Astrocyte (in vitro differentiated cells and primary cell): Measurements from ENCODE around the gene SEC22C. TPM values are rescaled to one million over a fixed set of nuclear protein-coding genes. Genes with fewer than 3 reads are reported as not detected.

Source experiments
- DNase-seq: peaks from one replicate; pipeline ENCODE4 v3.0.0-alpha.2; 2010; ENCODE audit warnings: low read depth
- FAIRE-seq: peaks from 2 replicates; lab custom pipeline; 2011; peaks lifted over from hg19 to GRCh38; lab: Jason Lieb, UNC
- H2AFZ ChIP-seq: 2 replicates; pipeline ENCODE4 v1.6.0; 2012; ENCODE audit warnings: low read depth, low read length, inconsistent platforms
- H3K27ac ChIP-seq: 2 replicates; pipeline ENCODE4 v1.5.1; 2011; ENCODE audit warnings: low read depth, low read length, inconsistent platforms
- H3K27me3 ChIP-seq: 2 replicates; pipeline ENCODE4 v1.6.0; 2011; ENCODE audit warnings: low read length, inconsistent platforms; ENCODE audit not compliant: insufficient read depth
- H3K36me3 ChIP-seq: 2 replicates; pipeline ENCODE4 v1.5.1; 2011; ENCODE audit warnings: low read length, inconsistent platforms; ENCODE audit not compliant: insufficient read depth
- H3K4me1 ChIP-seq: 2 replicates; pipeline ENCODE4 v1.5.1; 2011; ENCODE audit warnings: low read length, inconsistent platforms; ENCODE audit not compliant: insufficient read depth
- H3K4me2 ChIP-seq: 2 replicates; pipeline ENCODE4 v1.6.0; 2012; ENCODE audit warnings: low read length, inconsistent platforms
- H3K4me3 ChIP-seq: 2 replicates; pipeline ENCODE4 v1.5.1; 2011; ENCODE audit warnings: low read depth, mild to moderate bottlenecking, low read length, inconsistent platforms; ENCODE audit not compliant: insufficient read depth
- H3K79me2 ChIP-seq: 2 replicates; pipeline ENCODE4 v1.6.0; 2012; ENCODE audit warnings: mild to moderate bottlenecking, low read length, inconsistent platforms; ENCODE audit not compliant: insufficient read depth
- H3K9ac ChIP-seq: 2 replicates; pipeline ENCODE4 v1.6.0; 2012; ENCODE audit warnings: mild to moderate bottlenecking, low read length, inconsistent platforms
- H3K9me3 ChIP-seq: 2 replicates; pipeline ENCODE4 v1.5.1; 2012; ENCODE audit warnings: low read depth, mild to moderate bottlenecking, low read length, inconsistent platforms; ENCODE audit not compliant: insufficient read depth
- H4K20me1 ChIP-seq: 2 replicates; pipeline ENCODE4 v1.6.0; 2012; ENCODE audit warnings: low read length, inconsistent platforms; ENCODE audit not compliant: insufficient read depth
- H3K27ac Mint-ChIP-seq: one replicate; pipeline ENCODE4 v1.8.0; 2021; ENCODE audit warnings: mild to moderate bottlenecking, mixed read lengths; ENCODE audit not compliant: unreplicated experiment
- H3K27me3 Mint-ChIP-seq: one replicate; pipeline ENCODE4 v1.8.0; 2021; ENCODE audit warnings: low read depth, mixed read lengths; ENCODE audit not compliant: unreplicated experiment
- H3K36me3 Mint-ChIP-seq: one replicate; pipeline ENCODE4 v1.8.0; 2021; ENCODE audit warnings: low read depth, mixed read lengths; ENCODE audit not compliant: unreplicated experiment
- H3K4me1 Mint-ChIP-seq: one replicate; pipeline ENCODE4 v1.8.0; 2021; ENCODE audit warnings: low read depth, mixed read lengths; ENCODE audit not compliant: unreplicated experiment
- H3K4me3 Mint-ChIP-seq: one replicate; pipeline ENCODE4 v1.8.0; 2021; ENCODE audit warnings: mild to moderate bottlenecking, moderate library complexity, mixed read lengths; ENCODE audit not compliant: unreplicated experiment
- H3K9me3 Mint-ChIP-seq: one replicate; pipeline ENCODE4 v1.8.0; 2021; ENCODE audit warnings: mild to moderate bottlenecking, mixed read lengths; ENCODE audit not compliant: unreplicated experiment
- EZH2 ChIP-seq: IDR thresholded peaks from 2 replicates; pipeline ENCODE4 v1.6.1; 2012; ENCODE audit warnings: mild to moderate bottlenecking, low read length, inconsistent platforms; ENCODE audit not compliant: insufficient read depth
- total RNA-seq: library from RNA; stranded (reverse); gene quantifications from 2 replicates; pipeline ENCODE4 v1.2.1, GENCODE V29; 2021
- TF ChIP-seq, protein P1 (sequence below): IDR thresholded peaks from 2 replicates; pipeline ENCODE4 v1.5.1; 2011; ENCODE audit warnings: low read depth, mild to moderate bottlenecking, inconsistent platforms, low read length, moderate library complexity; ENCODE audit not compliant: insufficient read depth

SEC22C gene
- total RNA-seq, 1 donor from 2014 or later = 37.4 TPM

DNA sequence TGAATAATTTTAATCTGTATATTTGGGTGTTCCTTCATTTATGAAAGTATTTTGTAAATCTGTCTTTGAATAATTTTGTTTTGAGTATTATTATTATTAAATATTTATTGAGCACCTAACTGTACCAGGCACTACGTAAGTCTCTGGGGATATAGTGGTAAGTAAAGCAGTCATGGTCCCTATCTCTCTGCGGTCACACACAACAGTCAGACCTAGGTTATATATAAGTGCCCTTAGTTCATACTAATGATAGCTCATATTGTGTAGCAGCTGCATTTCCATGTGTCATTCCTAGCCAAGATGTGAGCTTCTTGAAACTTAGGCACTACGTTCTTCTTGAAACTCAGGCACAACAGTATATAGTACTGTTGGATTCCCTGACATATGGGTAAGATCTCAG is 31.2 kb upstream of the SEC22C start:
- Histone ChIP-seq H2AFZ (no peak overlapping the region), H4K20me1 (peaks cover 76% of the 10 kb centered on the region), H3K36me3 (no peaks in the 10 kb centered on the region), H3K9ac (no peak overlapping the region), H3K27ac (no peak overlapping the region), H3K9me3 (no peaks in the 10 kb centered on the region), H3K4me2 (no peak overlapping the region), H3K4me3 (no peak overlapping the region), H3K79me2 (peaks cover 97% of the 10 kb centered on the region), H3K27me3 (no peaks in the 10 kb centered on the region), H3K4me1 (no peaks in the 10 kb centered on the region)
- no peak for FAIRE-seq
- no peak for DNase-seq
- H3K27me3 Mint-ChIP-seq = no peaks in the 10 kb centered on the region
- H3K4me3 Mint-ChIP-seq = no peak overlapping the region
- peaks cover 7% of the 10 kb centered on the region for H3K4me1 Mint-ChIP-seq
- H3K27ac Mint-ChIP-seq = no peak overlapping the region
- H3K9me3 Mint-ChIP-seq = no peaks in the 10 kb centered on the region
- TF ChIP-seq EZH2 = no peak
- TF ChIP-seq, protein P1, sequence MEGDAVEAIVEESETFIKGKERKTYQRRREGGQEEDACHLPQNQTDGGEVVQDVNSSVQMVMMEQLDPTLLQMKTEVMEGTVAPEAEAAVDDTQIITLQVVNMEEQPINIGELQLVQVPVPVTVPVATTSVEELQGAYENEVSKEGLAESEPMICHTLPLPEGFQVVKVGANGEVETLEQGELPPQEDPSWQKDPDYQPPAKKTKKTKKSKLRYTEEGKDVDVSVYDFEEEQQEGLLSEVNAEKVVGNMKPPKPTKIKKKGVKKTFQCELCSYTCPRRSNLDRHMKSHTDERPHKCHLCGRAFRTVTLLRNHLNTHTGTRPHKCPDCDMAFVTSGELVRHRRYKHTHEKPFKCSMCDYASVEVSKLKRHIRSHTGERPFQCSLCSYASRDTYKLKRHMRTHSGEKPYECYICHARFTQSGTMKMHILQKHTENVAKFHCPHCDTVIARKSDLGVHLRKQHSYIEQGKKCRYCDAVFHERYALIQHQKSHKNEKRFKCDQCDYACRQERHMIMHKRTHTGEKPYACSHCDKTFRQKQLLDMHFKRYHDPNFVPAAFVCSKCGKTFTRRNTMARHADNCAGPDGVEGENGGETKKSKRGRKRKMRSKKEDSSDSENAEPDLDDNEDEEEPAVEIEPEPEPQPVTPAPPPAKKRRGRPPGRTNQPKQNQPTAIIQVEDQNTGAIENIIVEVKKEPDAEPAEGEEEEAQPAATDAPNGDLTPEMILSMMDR = no peak
- H3K36me3 Mint-ChIP-seq = peaks cover 11% of the 10 kb centered on the region

DNA sequence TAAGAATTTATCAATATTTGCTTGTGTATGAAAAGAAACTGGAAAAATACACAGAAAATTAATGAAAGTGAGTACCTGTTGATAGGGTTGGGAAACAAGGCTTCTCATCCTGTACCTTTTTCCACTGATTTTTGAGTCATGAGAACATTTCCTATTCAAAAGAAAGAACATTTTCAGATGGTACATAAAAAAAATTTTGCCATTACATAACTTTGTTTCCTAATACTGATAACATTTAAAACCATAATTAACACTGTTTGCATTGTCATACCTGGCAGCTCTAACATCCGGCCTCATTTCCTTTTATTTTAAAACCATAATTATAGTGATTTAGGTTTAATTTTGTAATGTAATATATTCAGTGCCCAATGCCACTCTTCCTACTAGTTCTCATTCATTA is 30.4 kb upstream of the SEC22C start:
- H3K9ac ChIP-seq = no peak overlapping the region
- H3K36me3 ChIP-seq = no peaks in the 10 kb centered on the region
- H3K27me3 ChIP-seq = no peaks in the 10 kb centered on the region
- H3K4me3 Mint-ChIP-seq = no peak overlapping the region
- H3K27ac ChIP-seq = no peak overlapping the region
- H3K4me2 ChIP-seq = no peak overlapping the region
- H4K20me1 ChIP-seq = peaks cover 81% of the 10 kb centered on the region
- no peak overlapping the region for H3K27ac Mint-ChIP-seq
- H3K4me1 Mint-ChIP-seq = peaks cover 11% of the 10 kb centered on the region
- H3K9me3 ChIP-seq = no peaks in the 10 kb centered on the region
- DNase-seq = no peak
- no peak for TF ChIP-seq EZH2
- TF ChIP-seq, protein P1 = no peak
- no peak overlapping the region for H2AFZ ChIP-seq
- H3K36me3 Mint-ChIP-seq = peaks cover 11% of the 10 kb centered on the region
- FAIRE-seq = no peak
- H3K9me3 Mint-ChIP-seq = no peaks in the 10 kb centered on the region
- H3K27me3 Mint-ChIP-seq = no peaks in the 10 kb centered on the region
- H3K4me1 ChIP-seq = no peaks in the 10 kb centered on the region
- peaks cover 99% of the 10 kb centered on the region for H3K79me2 ChIP-seq
- H3K4me3 ChIP-seq = no peak overlapping the region

DNA sequence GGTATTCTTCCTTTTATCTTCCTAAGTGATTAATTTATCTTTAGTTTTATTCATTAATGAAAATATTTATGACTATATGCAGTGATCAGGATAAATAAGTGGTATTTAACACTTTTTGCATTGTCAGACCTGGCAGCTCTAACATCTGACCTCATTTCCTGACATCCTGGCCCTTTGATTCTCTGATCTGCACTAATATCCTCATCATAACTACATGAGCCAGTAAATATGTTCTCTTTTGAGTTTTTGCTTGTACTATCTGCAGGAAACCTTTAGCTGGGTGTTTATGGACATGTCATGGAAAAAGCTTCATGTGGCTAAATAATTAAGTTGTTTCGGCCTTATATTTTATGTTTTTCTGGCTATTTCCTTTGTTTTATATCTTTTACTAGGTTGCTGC is 29.2 kb upstream of the SEC22C start:
- H3K79me2 ChIP-seq = peaks cover 99% of the 10 kb centered on the region
- Mint-ChIP-seq H3K9me3 (no peaks in the 10 kb centered on the region), H3K4me1 (peaks cover 13% of the 10 kb centered on the region), H3K27ac (peak overlapping the region; percentile 75), H3K36me3 (peaks cover 11% of the 10 kb centered on the region), H3K27me3 (no peaks in the 10 kb centered on the region), H3K4me3 (no peak overlapping the region)
- no peaks in the 10 kb centered on the region for H3K9me3 ChIP-seq
- H3K27ac ChIP-seq = no peak overlapping the region
- FAIRE-seq = no peak
- no peaks in the 10 kb centered on the region for H3K27me3 ChIP-seq
- peaks cover 3% of the 10 kb centered on the region for H3K36me3 ChIP-seq
- no peak overlapping the region for H3K4me2 ChIP-seq
- H3K4me3 ChIP-seq = no peak overlapping the region
- peaks cover 83% of the 10 kb centered on the region for H4K20me1 ChIP-seq
- no peak overlapping the region for H2AFZ ChIP-seq
- no peaks in the 10 kb centered on the region for H3K4me1 ChIP-seq
- DNase-seq = no peak
- no peak for TF ChIP-seq EZH2
- TF ChIP-seq, protein P1 = no peak
- H3K9ac ChIP-seq = no peak overlapping the region
